ENCODE results near the gene PAPOLA. TPM values are rescaled to one million over a fixed set of nuclear protein-coding genes. Genes with fewer than 3 reads are reported as not detected.

Gene PAPOLA
- total and polyA plus RNA-seq, 2 of the 4 experiments (the other 2 are of a cell fraction) = 73.8 to 128 TPM

- no CpG with 5 or more reads among the region's 1 CpG for WGBS, 2 experiments (ENCODE audit: extremely low coverage in 2 of 2, insufficient read length in 1 of 2)
- H2BK5ac ChIP-seq (ENCODE audit: low read depth, low read length, poor library complexity, severe bottlenecking) = no peak overlapping the region
- POLR2A ChIA-PET (ENCODE audit: unreplicated experiment) = no interaction called here
- no peak overlapping the region for H3K4ac ChIP-seq (ENCODE audit: low read depth, low read length)
- no peak overlapping the region for H2AFZ ChIP-seq (replicated peaks; ENCODE audit: low read length, poor library complexity)
- H3K9me3 ChIP-seq (ENCODE audit: control insufficient read depth, insufficient read depth, low read length) = no peaks in the 10 kb centered on the region
- in situ Hi-C loops (cut with MboI; ENCODE audit: low sequenced_read_pairs) = no loop called here
- no peak overlapping the region for H2BK15ac ChIP-seq (ENCODE audit: low read depth, low read length)
- ATAC-seq (ENCODE audit: low read depth) = no peak
- H3K4me3 ChIP-seq (ENCODE audit: insufficient read depth, low read depth, low read length) = no peak overlapping the region
- no peak overlapping the region for H3K14ac ChIP-seq (replicated peaks; ENCODE audit: low read depth, low read length)
- no peaks in the 10 kb centered on the region for H3K9me1 ChIP-seq (ENCODE audit: insufficient read depth, low read length)
- H2AK9ac ChIP-seq (replicated peaks; ENCODE audit: low read depth, low read length, poor library complexity) = no peak overlapping the region
- H3K9ac ChIP-seq (ENCODE audit: low read depth, low read length) = no peak overlapping the region
- H3K27ac ChIP-seq (ENCODE audit: insufficient read depth, low read length) = no peak overlapping the region
- no peak overlapping the region for H4K8ac ChIP-seq (ENCODE audit: low read depth in 2 of 2, low read length in 2 of 2)
- peaks cover 6% of the 10 kb centered on the region for H3K36me3 ChIP-seq (ENCODE audit: control insufficient read depth, insufficient read depth, low read length)
- H3K79me1 ChIP-seq (ENCODE audit: low read depth in 1 of 2, low read length in 2 of 2) = peaks cover 0 to 2% of the 10 kb centered on the region in 2 experiments; a peak in 1 of 4 replicates
- no peak overlapping the region for H4K5ac ChIP-seq (ENCODE audit: low read depth, low read length)
- H3K27me3 ChIP-seq (ENCODE audit: control insufficient read depth, insufficient read depth, low read length) = no peaks in the 10 kb centered on the region
- no peak overlapping the region for H3K56ac ChIP-seq (ENCODE audit: extremely low read depth, insufficient read depth, low read length)
- no peaks in the 10 kb centered on the region for H3K4me1 ChIP-seq (ENCODE audit: control insufficient read depth, insufficient read depth, low read length)
- H3K4me2 ChIP-seq (ENCODE audit: low read depth, low read length) = no peak overlapping the region
- TF ChIP-seq, protein P1, sequence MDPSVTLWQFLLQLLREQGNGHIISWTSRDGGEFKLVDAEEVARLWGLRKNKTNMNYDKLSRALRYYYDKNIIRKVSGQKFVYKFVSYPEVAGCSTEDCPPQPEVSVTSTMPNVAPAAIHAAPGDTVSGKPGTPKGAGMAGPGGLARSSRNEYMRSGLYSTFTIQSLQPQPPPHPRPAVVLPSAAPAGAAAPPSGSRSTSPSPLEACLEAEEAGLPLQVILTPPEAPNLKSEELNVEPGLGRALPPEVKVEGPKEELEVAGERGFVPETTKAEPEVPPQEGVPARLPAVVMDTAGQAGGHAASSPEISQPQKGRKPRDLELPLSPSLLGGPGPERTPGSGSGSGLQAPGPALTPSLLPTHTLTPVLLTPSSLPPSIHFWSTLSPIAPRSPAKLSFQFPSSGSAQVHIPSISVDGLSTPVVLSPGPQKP (IDR thresholded peaks at IDR 0.05; ENCODE audit: borderline replicate concordance, low read depth, low read length) = no peak
- TF ChIP-seq CTCF (conservative IDR thresholded peaks at IDR 0.05; ENCODE audit: low read depth, low read length) = 0 out of 2 replicates have a peak, but pooled peaks have one; percentile 8
- no peak overlapping the region for H2BK120ac ChIP-seq (ENCODE audit: low read depth, low read length)
- H2AK5ac ChIP-seq (ENCODE audit: low read depth, low read length) = no peak overlapping the region
- DNase-seq = no peak
- no peak overlapping the region for H3K18ac ChIP-seq (ENCODE audit: low read depth, low read length)
- no TSS peak for BruUV-seq (replicated peaks)
- no peak overlapping the region for H3K23ac ChIP-seq (ENCODE audit: low read depth, low read length)
- intact Hi-C loops (cut with micrococcal nuclease) = no loop called here
- H2BK20ac ChIP-seq (ENCODE audit: low read depth, low read length) = no peak overlapping the region
- CTCF ChIA-PET = no interaction called here
- no peaks in the 10 kb centered on the region for H4K20me1 ChIP-seq (ENCODE audit: insufficient read depth, low read length)
- H4K91ac ChIP-seq (ENCODE audit: insufficient read depth, low read depth, low read length) = no peak overlapping the region
- dilution Hi-C loops (cut with HindIII; ENCODE audit: low sequenced_read_pairs, unreplicated experiment) = no loop called here
Observed at GRCh38 chr14:96564389-96564788, 62.2 kb downstream of the PAPOLA start.

All from IMR-90 (cell line).